GM21723 (cell line): Measurements from ENCODE around the gene MAN1C1.

Experiments used
- ATAC-seq: cut with Tn5 transposase; IDR thresholded peaks from one replicate; pipeline ENCODE4 v1.9.1; 2021; ENCODE audit warnings: mild to moderate bottlenecking, moderate library complexity; ENCODE audit not compliant: unreplicated experiment

MAN1C1 gene

GRCh38 chr1:25675729-25676476, 59.3 kb downstream of the MAN1C1 start:
- peak; percentile 98 for ATAC-seq

- ATAC-seq: no peak
These were observed 59.9 kb downstream of the MAN1C1 start for GRCh38 chr1:25676488-25676887.

GRCh38 chr1:25677193-25677773, 60.7 kb downstream of the MAN1C1 start:
- no peak for ATAC-seq

- no peak for ATAC-seq
These were observed 62.6 kb downstream of the MAN1C1 start for GRCh38 chr1:25679171-25679570.

GRCh38 chr1:25680701-25681100, 64.1 kb downstream of the MAN1C1 start:
- no peak for ATAC-seq

GRCh38 chr1:25682059-25682601, 65.5 kb downstream of the MAN1C1 start:
- ATAC-seq: no peak

GRCh38 chr1:25683177-25683576, 66.6 kb downstream of the MAN1C1 start:
- no peak for ATAC-seq

- ATAC-seq: no peak
These were observed 67.1 kb downstream of the MAN1C1 start for GRCh38 chr1:25683731-25684130.

GRCh38 chr1:25684216-25684965, 67.8 kb downstream of the MAN1C1 start:
- ATAC-seq: no peak

- ATAC-seq: no peak
These were observed 68.7 kb downstream of the MAN1C1 start for GRCh38 chr1:25685211-25685750.

GRCh38 chr1:25685938-25686665, 69.5 kb downstream of the MAN1C1 start:
- ATAC-seq: no peak

- no peak for ATAC-seq
These were observed 70.8 kb downstream of the MAN1C1 start for GRCh38 chr1:25687221-25688017.

GRCh38 chr1:25688390-25689119, 72.0 kb downstream of the MAN1C1 start:
- no peak for ATAC-seq

GRCh38 chr1:25689686-25690381, 73.2 kb downstream of the MAN1C1 start:
- ATAC-seq: no peak

- no peak for ATAC-seq
These were observed 73.9 kb downstream of the MAN1C1 start for GRCh38 chr1:25690396-25690956.

- ATAC-seq: no peak
These were observed 74.6 kb downstream of the MAN1C1 start for GRCh38 chr1:25691211-25691610.

GRCh38 chr1:25692560-25692959, 76.0 kb downstream of the MAN1C1 start:
- no peak for ATAC-seq
